HEK293T (cell line): Measurements from ENCODE around the gene UTP3.

ENCODE experiments used
- CTBP1 ChIP-seq: fragments of 450-650 bp; IDR thresholded peaks from 2 replicates; pipeline ENCODE4 v1.6.1; 2016; ENCODE audit warnings: borderline replicate concordance
- ELF4 ChIP-seq: fragments of 450-650 bp; IDR thresholded peaks from 2 replicates; pipeline ENCODE4 v1.6.1; 2017; ENCODE audit warnings: antibody characterized with exemption
- FOXA1 ChIP-seq: fragments of 450-650 bp; IDR thresholded peaks from 2 replicates; pipeline ENCODE4 v1.6.1; 2016; ENCODE audit warnings: mild to moderate bottlenecking
- FOXK2 ChIP-seq: fragments of 450-650 bp; IDR thresholded peaks from 2 replicates; pipeline ENCODE4 v1.6.1; 2016; ENCODE audit warnings: mild to moderate bottlenecking
- FOXM1 ChIP-seq: fragments of 450-650 bp; IDR thresholded peaks from 2 replicates; pipeline ENCODE4 v1.6.1; 2017; ENCODE audit warnings: mild to moderate bottlenecking, borderline replicate concordance
- L3MBTL2 ChIP-seq: fragments of 450-650 bp; conservative IDR thresholded peaks from 2 replicates; pipeline ENCODE4 v1.6.1; 2016; ENCODE audit warnings: mild to moderate bottlenecking
- NFRKB ChIP-seq: fragments of 450-650 bp; IDR thresholded peaks from 2 replicates; pipeline ENCODE4 v1.6.1; 2016; ENCODE audit warnings: mild to moderate bottlenecking, moderate library complexity
- SP1 ChIP-seq: fragments of 450-650 bp; IDR thresholded peaks from 2 replicates; pipeline ENCODE4 v1.6.1; 2017
- SUZ12 ChIP-seq: fragments of 450-650 bp; IDR thresholded peaks from 2 replicates; pipeline ENCODE4 v1.6.1; 2016; ENCODE audit warnings: mild to moderate bottlenecking
- ZNF384 ChIP-seq: fragments of 450-650 bp; IDR thresholded peaks from 2 replicates; pipeline ENCODE4 v1.6.1; 2016

- TF ChIP-seq FOXA1 (no peak), SUZ12 (no peak), L3MBTL2 (no peak), CTBP1 (no peak), SP1 (no peak), FOXK2 (no peak), FOXM1 (no peak), ELF4 (no peak), ZNF384 (no peak), NFRKB (no peak)
Observed at GRCh38 chr4:70680934-70681333, 7.4 kb upstream of the UTP3 start.
